ENCODE results near the gene PRMT3. TPM values are rescaled to one million over a fixed set of nuclear protein-coding genes. Genes with fewer than 3 reads are reported as not detected.
"Not testable (repeated sequence)": the region's sequence is repeated elsewhere in the genome, so short reads cannot be mapped to it uniquely, and the experiment has no call there.

PRMT3 gene
- total RNA-seq, 2 donors from 2014 or later, result 10.1 to 12.2 TPM

- H3K4me1 Mint-ChIP-seq, result peaks cover 53% of the 10 kb centered on the region
Measured at GRCh38 chr11:20364341-20364792, 23.1 kb upstream of the PRMT3 start.

GRCh38 chr11:20365465-20365864 lies 22.1 kb upstream of the PRMT3 start:
- H3K27ac Mint-ChIP-seq, result peak overlapping the region; percentile 93
- peak overlapping the region; percentile 93 for H3K4me3 Mint-ChIP-seq
- H3K36me3 Mint-ChIP-seq (ENCODE audit: low read depth); ATAC-seq; DNase-seq; H3K27me3 Mint-ChIP-seq; H3K9me3 ChIP-seq (ENCODE audit: control insufficient read depth, low read length, poor library complexity, severe bottlenecking): not testable (repeated sequence)
- H3K4me1 Mint-ChIP-seq, result peaks cover 49% of the 10 kb centered on the region

More at GRCh38 chr11:20364341-20364792, 23.1 kb upstream of the PRMT3 start:
- DNase-seq, result no peak
- H3K9me3 ChIP-seq (ENCODE audit: control insufficient read depth, low read length, poor library complexity, severe bottlenecking), result no peaks in the 10 kb centered on the region
- no peak for ATAC-seq
- Mint-ChIP-seq H3K27ac (peak overlapping the region; percentile 93), H3K4me3 (peak overlapping the region; percentile 93), H3K36me3 (ENCODE audit: low read depth) (no peaks in the 10 kb centered on the region), H3K27me3 (no peaks in the 10 kb centered on the region)

- no peaks in the 10 kb centered on the region for H3K9me3 ChIP-seq (ENCODE audit: control insufficient read depth, low read length, poor library complexity, severe bottlenecking)
- H3K27ac Mint-ChIP-seq, result peak overlapping the region; percentile 81
- H3K4me3 Mint-ChIP-seq, result peak overlapping the region; percentile 63
- DNase-seq (no peak), ATAC-seq (peak; percentile 18)
- no peaks in the 10 kb centered on the region for H3K27me3 Mint-ChIP-seq
- peaks cover 35% of the 10 kb centered on the region for H3K4me1 Mint-ChIP-seq
- H3K36me3 Mint-ChIP-seq (ENCODE audit: low read depth), result no peaks in the 10 kb centered on the region
Measured at GRCh38 chr11:20367313-20367948, 20.1 kb upstream of the PRMT3 start.

- ATAC-seq, result no peak
- Mint-ChIP-seq H3K4me3 (no peak overlapping the region), H3K27ac (peak overlapping the region; percentile 37), H3K4me1 (peaks cover 25% of the 10 kb centered on the region), H3K27me3 (no peaks in the 10 kb centered on the region), H3K36me3 (ENCODE audit: low read depth) (no peaks in the 10 kb centered on the region)
- H3K9me3 ChIP-seq (ENCODE audit: control insufficient read depth, low read length, poor library complexity, severe bottlenecking), result no peaks in the 10 kb centered on the region
- no peak for DNase-seq
Measured at GRCh38 chr11:20368438-20368837, 19.1 kb upstream of the PRMT3 start.

GRCh38 chr11:20369826-20370225 lies 17.7 kb upstream of the PRMT3 start:
- H3K4me1 Mint-ChIP-seq, result peaks cover 26% of the 10 kb centered on the region
- H3K27ac Mint-ChIP-seq, result no peak overlapping the region
- H3K9me3 ChIP-seq (ENCODE audit: control insufficient read depth, low read length, poor library complexity, severe bottlenecking), result no peaks in the 10 kb centered on the region
- ATAC-seq, result no peak
- no peak for DNase-seq
- no peak overlapping the region for H3K4me3 Mint-ChIP-seq
- H3K27me3 Mint-ChIP-seq, result no peaks in the 10 kb centered on the region
- peaks cover 5% of the 10 kb centered on the region for H3K36me3 Mint-ChIP-seq (ENCODE audit: low read depth)

- no peak for ATAC-seq
- H3K9me3 ChIP-seq (ENCODE audit: control insufficient read depth, low read length, poor library complexity, severe bottlenecking), result no peaks in the 10 kb centered on the region
- H3K36me3 Mint-ChIP-seq (ENCODE audit: low read depth), result peaks cover 5% of the 10 kb centered on the region
- H3K27me3 Mint-ChIP-seq, result no peaks in the 10 kb centered on the region
- H3K4me1 Mint-ChIP-seq, result peaks cover 16% of the 10 kb centered on the region
- no peak overlapping the region for H3K4me3 Mint-ChIP-seq
- H3K27ac Mint-ChIP-seq, result no peak overlapping the region
- DNase-seq, result no peak
Measured at GRCh38 chr11:20372081-20372626, 15.4 kb upstream of the PRMT3 start.

- ATAC-seq, result no peak
Measured at GRCh38 chr11:20373147-20373546, 14.4 kb upstream of the PRMT3 start.

GRCh38 chr11:20373568-20374209 lies 13.8 kb upstream of the PRMT3 start:
- Mint-ChIP-seq H3K27ac (peak overlapping the region; percentile 57), H3K4me1 (peaks cover 10% of the 10 kb centered on the region), H3K27me3 (no peaks in the 10 kb centered on the region), H3K4me3 (no peak overlapping the region), H3K36me3 (ENCODE audit: low read depth) (peaks cover 5% of the 10 kb centered on the region)
- H3K9me3 ChIP-seq (ENCODE audit: control insufficient read depth, low read length, poor library complexity, severe bottlenecking), result no peaks in the 10 kb centered on the region
- no peak for DNase-seq
- no peak for ATAC-seq

More at GRCh38 chr11:20373147-20373546, 14.4 kb upstream of the PRMT3 start:
- H3K36me3 Mint-ChIP-seq (ENCODE audit: low read depth), result peaks cover 5% of the 10 kb centered on the region
- H3K4me3 Mint-ChIP-seq, result no peak overlapping the region
- H3K4me1 Mint-ChIP-seq, result peaks cover 11% of the 10 kb centered on the region
- H3K9me3 ChIP-seq (ENCODE audit: control insufficient read depth, low read length, poor library complexity, severe bottlenecking), result no peaks in the 10 kb centered on the region
- H3K27ac Mint-ChIP-seq, result no peak overlapping the region
- DNase-seq, result no peak
- H3K27me3 Mint-ChIP-seq, result no peaks in the 10 kb centered on the region

- peaks cover 5% of the 10 kb centered on the region for H3K36me3 Mint-ChIP-seq (ENCODE audit: low read depth)
- peak overlapping the region; percentile 57 for H3K27ac Mint-ChIP-seq
- ATAC-seq (no peak), DNase-seq (no peak)
- H3K27me3 Mint-ChIP-seq, result no peaks in the 10 kb centered on the region
- H3K9me3 ChIP-seq (ENCODE audit: control insufficient read depth, low read length, poor library complexity, severe bottlenecking), result no peaks in the 10 kb centered on the region
- H3K4me1 Mint-ChIP-seq, result peaks cover 9% of the 10 kb centered on the region
- no peak overlapping the region for H3K4me3 Mint-ChIP-seq
Measured at GRCh38 chr11:20374741-20375300, 12.7 kb upstream of the PRMT3 start.

- no peak for ATAC-seq
- Mint-ChIP-seq H3K4me3 (no peak overlapping the region), H3K27me3 (no peaks in the 10 kb centered on the region), H3K36me3 (ENCODE audit: low read depth) (peaks cover 5% of the 10 kb centered on the region), H3K4me1 (peaks cover 9% of the 10 kb centered on the region), H3K27ac (peak overlapping the region; percentile 51)
- DNase-seq, result no peak
- H3K9me3 ChIP-seq (ENCODE audit: control insufficient read depth, low read length, poor library complexity, severe bottlenecking), result no peaks in the 10 kb centered on the region
Measured at GRCh38 chr11:20376162-20376730, 11.3 kb upstream of the PRMT3 start.

- not testable (repeated sequence) for ATAC-seq
- peaks cover 14% of the 10 kb centered on the region for H3K4me1 Mint-ChIP-seq
Measured at GRCh38 chr11:20385996-20386395, 1.5 kb upstream of the PRMT3 start.

GRCh38 chr11:20388096-20389055 lies 860 bp downstream of the PRMT3 start:
- no peaks in the 10 kb centered on the region for H3K9me3 ChIP-seq (ENCODE audit: control insufficient read depth, low read length, poor library complexity, severe bottlenecking)
- DNase-seq, result peak in 1 of 3 donors; percentile 12
- H3K36me3 Mint-ChIP-seq (ENCODE audit: low read depth), result no peaks in the 10 kb centered on the region
- peaks cover 14% of the 10 kb centered on the region for H3K4me1 Mint-ChIP-seq
- no peak for ATAC-seq
- peak overlapping the region; percentile 96 for H3K4me3 Mint-ChIP-seq
- no peaks in the 10 kb centered on the region for H3K27me3 Mint-ChIP-seq
- peak overlapping the region; percentile 96 for H3K27ac Mint-ChIP-seq

More at GRCh38 chr11:20385996-20386395, 1.5 kb upstream of the PRMT3 start:
- Mint-ChIP-seq H3K27ac (peak overlapping the region; percentile 96), H3K4me3 (peak overlapping the region; percentile 43)
- not testable (repeated sequence) for DNase-seq; H3K36me3 Mint-ChIP-seq (ENCODE audit: low read depth); H3K9me3 ChIP-seq (ENCODE audit: control insufficient read depth, low read length, poor library complexity, severe bottlenecking); H3K27me3 Mint-ChIP-seq
